ENCODE measurements around the gene MDH1. TPM values are rescaled to one million over a fixed set of nuclear protein-coding genes. Genes with fewer than 3 reads are reported as not detected.

MDH1 gene
- total and polyA plus RNA-seq, 12 donors: 1,017 to 1,698 (median 1,564) TPM

GRCh38 chr2:63582873-63583272 lies 5.9 kb upstream of the MDH1 start:
- Histone ChIP-seq H3K27ac (peak overlapping the region in 1 of 10 donors; percentile 77), H3K36me3 (no peaks in the 10 kb centered on the region), H3K9me3 (peaks cover 0 to 6% (median 0%) of the 10 kb centered on the region in 11 donors), H3K27me3 (no peaks in the 10 kb centered on the region), H3K4me3 (no peak overlapping the region), H3K4me1 (peaks cover 0 to 39% (median 15%) of the 10 kb centered on the region in 9 donors)
- ATAC-seq: no peak
- DNase-seq: no peak
- 98 to 99% methylated on average over 1 of the region's 1 CpG for WGBS, 2 donors
- intact Hi-C loops (cut with DNase I): loop anchor here in 1 of 10 donors (10.0 kb wide), 1 partner anchor 262 kb away; the partner anchor contains the start of gene UGP2
- TF ChIP-seq, protein P1, sequence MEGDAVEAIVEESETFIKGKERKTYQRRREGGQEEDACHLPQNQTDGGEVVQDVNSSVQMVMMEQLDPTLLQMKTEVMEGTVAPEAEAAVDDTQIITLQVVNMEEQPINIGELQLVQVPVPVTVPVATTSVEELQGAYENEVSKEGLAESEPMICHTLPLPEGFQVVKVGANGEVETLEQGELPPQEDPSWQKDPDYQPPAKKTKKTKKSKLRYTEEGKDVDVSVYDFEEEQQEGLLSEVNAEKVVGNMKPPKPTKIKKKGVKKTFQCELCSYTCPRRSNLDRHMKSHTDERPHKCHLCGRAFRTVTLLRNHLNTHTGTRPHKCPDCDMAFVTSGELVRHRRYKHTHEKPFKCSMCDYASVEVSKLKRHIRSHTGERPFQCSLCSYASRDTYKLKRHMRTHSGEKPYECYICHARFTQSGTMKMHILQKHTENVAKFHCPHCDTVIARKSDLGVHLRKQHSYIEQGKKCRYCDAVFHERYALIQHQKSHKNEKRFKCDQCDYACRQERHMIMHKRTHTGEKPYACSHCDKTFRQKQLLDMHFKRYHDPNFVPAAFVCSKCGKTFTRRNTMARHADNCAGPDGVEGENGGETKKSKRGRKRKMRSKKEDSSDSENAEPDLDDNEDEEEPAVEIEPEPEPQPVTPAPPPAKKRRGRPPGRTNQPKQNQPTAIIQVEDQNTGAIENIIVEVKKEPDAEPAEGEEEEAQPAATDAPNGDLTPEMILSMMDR (IDR thresholded peaks at IDR 0.05): no peak

DNA sequence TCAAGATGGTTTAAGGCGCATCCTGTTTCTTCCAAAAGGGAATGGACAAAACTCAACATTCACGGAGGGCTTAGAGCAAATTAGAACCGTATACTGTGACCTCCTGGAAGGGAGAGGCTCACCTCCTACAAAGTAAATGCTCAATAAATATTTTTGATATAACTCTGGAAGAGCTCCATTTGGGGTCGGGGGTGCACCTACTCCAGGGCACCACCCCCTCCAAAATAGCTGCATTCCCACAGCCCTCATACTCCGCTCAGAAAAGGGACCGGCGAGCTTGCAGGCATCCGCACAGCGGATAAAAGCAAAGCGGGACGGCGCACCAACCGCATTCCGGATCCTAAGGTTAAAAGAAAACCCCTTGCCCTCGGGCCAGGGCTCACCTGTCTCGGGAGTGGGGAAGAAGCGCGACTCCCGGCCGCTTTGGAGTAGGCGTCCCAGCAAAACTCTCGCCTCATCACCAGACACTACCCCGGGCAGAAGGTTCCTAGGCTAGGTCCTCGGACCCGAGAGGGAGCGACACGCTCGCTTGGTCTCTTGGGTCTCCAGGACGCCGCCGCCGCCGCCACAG lies 864 bp upstream of the MDH1 start:
- peak overlapping the region; percentile 85 to 98 (median 95) for H3K27ac ChIP-seq
- no peaks in the 10 kb centered on the region for H3K27me3 ChIP-seq
- intact Hi-C loops (cut with DNase I): loop anchor here in 1 of 10 donors (10.0 kb wide), 1 partner anchor 257 kb away; the partner anchor contains the start of gene UGP2
- DNase-seq (no peak), ATAC-seq (peak in 7 of 8 donors; percentile 0 to 54 (median 41))
- TF ChIP-seq, protein P1 (IDR thresholded peaks at IDR 0.05): no peak
- peaks cover 0 to 57% (median 32%) of the 10 kb centered on the region in 9 donors for H3K4me1 ChIP-seq
- WGBS, 2 donors: 0% methylated on average over 33 of the region's 33 CpGs
- H3K4me3 ChIP-seq: peak overlapping the region; percentile 66 to 92 (median 84)
- peaks cover 0 to 21% (median 0%) of the 10 kb centered on the region in 9 donors for H3K36me3 ChIP-seq
- no peaks in the 10 kb centered on the region for H3K9me3 ChIP-seq

DNA sequence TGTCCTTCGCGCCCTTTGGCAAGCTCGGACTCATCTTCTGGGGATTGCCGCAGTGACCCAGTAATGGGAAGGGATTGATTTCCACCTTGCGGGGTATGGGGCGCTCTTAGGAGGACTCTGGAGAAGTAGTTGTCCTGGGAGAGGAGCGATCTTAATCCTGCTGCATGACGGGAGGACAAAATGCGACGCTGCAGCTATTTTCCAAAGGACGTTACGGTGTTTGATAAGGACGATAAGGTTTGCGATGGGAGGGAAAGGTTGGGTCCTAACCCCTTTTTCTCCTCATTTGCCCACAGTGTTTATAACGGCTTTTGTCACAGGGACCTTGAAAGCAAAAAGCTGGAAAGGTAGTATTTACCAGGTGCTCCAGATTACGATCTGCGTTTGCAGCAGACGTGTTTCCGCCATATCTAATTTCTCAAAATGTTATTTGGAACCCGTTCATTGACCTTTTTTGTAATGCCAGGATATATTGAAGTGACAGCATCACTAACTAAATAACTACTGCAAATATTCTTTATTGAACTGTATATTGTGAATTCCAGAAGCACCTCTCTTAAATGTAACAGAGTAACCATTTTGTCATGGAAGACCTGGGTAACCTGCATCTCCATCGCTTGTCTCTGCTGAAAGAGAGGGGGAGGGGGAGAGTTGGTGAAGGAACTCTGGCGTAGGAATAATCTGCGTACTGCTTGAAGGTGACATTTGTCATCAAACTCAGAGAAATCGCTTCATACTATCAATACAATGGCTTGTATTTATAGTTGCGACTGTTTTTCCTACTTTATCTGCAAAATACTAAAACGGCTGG lies 590 bp downstream of the MDH1 start:
- TF ChIP-seq, protein P1 (IDR thresholded peaks at IDR 0.05): no peak
- no peaks in the 10 kb centered on the region for H3K27me3 ChIP-seq
- ATAC-seq (peak in 7 of 8 donors; percentile 1 to 42 (median 13)), DNase-seq (peak in 1 of 2 donors; percentile 23)
- H3K9me3 ChIP-seq: no peaks in the 10 kb centered on the region
- peaks cover 0 to 71% (median 38%) of the 10 kb centered on the region in 9 donors for H3K4me1 ChIP-seq
- intact Hi-C loops (cut with DNase I): loop anchor here in 1 of 10 donors (10.0 kb wide), 1 partner anchor 255 kb away; the partner anchor contains the start of gene UGP2
- 2 to 3% methylated on average over 26 of the region's 26 CpGs for WGBS, 2 donors
- peak overlapping the region; percentile 85 to 98 (median 95) for H3K27ac ChIP-seq
- H3K36me3 ChIP-seq: peaks cover 0 to 35% (median 8%) of the 10 kb centered on the region in 9 donors
- H3K4me3 ChIP-seq: peak overlapping the region; percentile 66 to 99 (median 86)

All from heart right ventricle (tissue), 16 donors.